Endometrium (tissue), 2 donors: ENCODE results near the gene AKNA.

Experiments
- FAIRE-seq: peaks from 2 replicates; lab custom pipeline; 2012; peaks lifted over from hg19 to GRCh38; lab: Jason Lieb, UNC
- donor health status: control.
- donor health status: control.

The AKNA gene

GRCh38 chr9:114300846-114301797 is 86.7 kb downstream of the AKNA start:
- no peak for FAIRE-seq

- FAIRE-seq = no peak
These were observed 87.5 kb downstream of the AKNA start for GRCh38 chr9:114300153-114300845.

GRCh38 chr9:114299286-114300152 is 88.3 kb downstream of the AKNA start:
- FAIRE-seq = no peak

GRCh38 chr9:114296338-114296737 is 91.4 kb downstream of the AKNA start:
- FAIRE-seq = no peak

GRCh38 chr9:114294664-114295063 is 93.1 kb downstream of the AKNA start:
- FAIRE-seq = no peak

GRCh38 chr9:114291886-114292590 is 95.7 kb downstream of the AKNA start:
- no peak for FAIRE-seq

- FAIRE-seq = no peak
These were observed 96.7 kb downstream of the AKNA start for GRCh38 chr9:114291064-114291474.

GRCh38 chr9:114290561-114290986 is 97.2 kb downstream of the AKNA start:
- no peak for FAIRE-seq

GRCh38 chr9:114289571-114290481 is 98.0 kb downstream of the AKNA start:
- FAIRE-seq = no peak

GRCh38 chr9:114289106-114289505 is 98.7 kb downstream of the AKNA start:
- FAIRE-seq = no peak

- no peak for FAIRE-seq
These were observed 99.3 kb downstream of the AKNA start for GRCh38 chr9:114288193-114289091.

- FAIRE-seq = no peak
These were observed 100.0 kb downstream of the AKNA start for GRCh38 chr9:114287763-114288192.

- no peak for FAIRE-seq
These were observed 100.6 kb downstream of the AKNA start for GRCh38 chr9:114287001-114287762.

GRCh38 chr9:114286146-114286679 is 101.6 kb downstream of the AKNA start:
- FAIRE-seq = no peak

GRCh38 chr9:114285166-114285867 is 102.5 kb downstream of the AKNA start:
- no peak for FAIRE-seq

- no peak for FAIRE-seq
These were observed 103.3 kb downstream of the AKNA start for GRCh38 chr9:114284316-114285060.
